NT2/D1 (cell line): ENCODE measurements around the gene SLC6A20.
"Not testable (repeated sequence)": the region's sequence is repeated elsewhere in the genome, so short reads cannot be mapped to it uniquely, and the experiment has no call there.

Source experiments
- SUZ12 ChIP-seq: IDR thresholded peaks from 2 replicates; pipeline ENCODE4 v1.6.1; 2011; ENCODE audit not compliant: insufficient read length, insufficient read depth; ENCODE audit errors: extremely low read depth
- YY1 ChIP-seq: IDR thresholded peaks from 2 replicates; pipeline ENCODE4 v1.6.1; 2011; ENCODE audit not compliant: insufficient read length, insufficient read depth
- ZNF274 ChIP-seq: IDR thresholded peaks from 2 replicates; pipeline ENCODE4 v1.6.1; 2011; ENCODE audit warnings: mild to moderate bottlenecking, low read depth, low read length

DNA sequence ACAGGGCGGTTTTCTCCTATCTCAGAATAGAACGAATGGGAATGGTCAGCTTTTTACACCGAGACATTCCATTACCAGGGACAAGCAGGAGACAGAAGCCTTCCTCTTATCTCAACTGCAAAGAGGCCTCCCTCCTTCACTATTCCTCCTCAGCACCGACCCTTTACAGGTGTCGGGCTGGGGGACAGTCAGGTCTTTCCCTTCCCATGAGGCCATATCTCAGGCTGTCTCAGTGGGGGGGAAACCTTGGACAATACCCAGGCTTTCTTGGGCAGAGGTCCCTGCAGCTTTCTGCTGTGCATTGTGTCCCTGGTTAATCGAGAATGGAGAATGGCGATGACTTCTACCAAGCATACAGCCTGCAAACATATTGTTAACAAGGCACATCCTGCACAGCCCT, 39.2 kb downstream of the SLC6A20 start:
- TF ChIP-seq YY1, ZNF274, SUZ12: not testable (repeated sequence)
